Retinal pigment epithelial cell (primary cell): ENCODE measurements around the gene HS1BP3.

Source experiments
- DNase-seq: peaks from one replicate; pipeline ENCODE4 v3.0.0-alpha.2; 2010; ENCODE audit warnings: low read depth
- H3K4me3 ChIP-seq: 2 replicates; pipeline ENCODE4 v1.5.1; 2011; ENCODE audit warnings: mild to moderate bottlenecking, low read length, control low read depth, moderate library complexity
- TF ChIP-seq, protein P1 (sequence below): conservative IDR thresholded peaks from 2 replicates; pipeline ENCODE4 v1.5.1; 2011; ENCODE audit warnings: low read depth, low read length, control low read depth, inconsistent platforms

Gene HS1BP3

DNA sequence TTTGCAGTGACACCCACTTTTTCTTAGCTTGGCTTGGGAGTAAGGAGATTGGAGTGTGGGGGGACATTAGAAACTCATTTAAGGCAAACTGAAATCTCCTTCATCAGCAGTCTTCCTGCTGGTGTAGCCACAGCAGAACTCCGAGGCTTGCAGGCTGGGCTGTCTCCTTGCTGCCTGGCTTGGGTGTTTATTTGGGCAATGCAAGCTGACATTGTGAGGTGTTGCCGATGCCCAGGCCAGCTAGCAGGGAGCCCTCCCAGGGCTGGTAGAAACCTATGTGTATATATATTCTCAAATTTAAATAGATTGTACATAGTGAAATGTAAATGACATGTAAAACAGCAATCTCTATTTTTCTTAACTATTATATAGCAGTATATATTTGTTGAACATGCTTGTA lies 27.9 kb upstream of the HS1BP3 start:
- TF ChIP-seq, protein P1, sequence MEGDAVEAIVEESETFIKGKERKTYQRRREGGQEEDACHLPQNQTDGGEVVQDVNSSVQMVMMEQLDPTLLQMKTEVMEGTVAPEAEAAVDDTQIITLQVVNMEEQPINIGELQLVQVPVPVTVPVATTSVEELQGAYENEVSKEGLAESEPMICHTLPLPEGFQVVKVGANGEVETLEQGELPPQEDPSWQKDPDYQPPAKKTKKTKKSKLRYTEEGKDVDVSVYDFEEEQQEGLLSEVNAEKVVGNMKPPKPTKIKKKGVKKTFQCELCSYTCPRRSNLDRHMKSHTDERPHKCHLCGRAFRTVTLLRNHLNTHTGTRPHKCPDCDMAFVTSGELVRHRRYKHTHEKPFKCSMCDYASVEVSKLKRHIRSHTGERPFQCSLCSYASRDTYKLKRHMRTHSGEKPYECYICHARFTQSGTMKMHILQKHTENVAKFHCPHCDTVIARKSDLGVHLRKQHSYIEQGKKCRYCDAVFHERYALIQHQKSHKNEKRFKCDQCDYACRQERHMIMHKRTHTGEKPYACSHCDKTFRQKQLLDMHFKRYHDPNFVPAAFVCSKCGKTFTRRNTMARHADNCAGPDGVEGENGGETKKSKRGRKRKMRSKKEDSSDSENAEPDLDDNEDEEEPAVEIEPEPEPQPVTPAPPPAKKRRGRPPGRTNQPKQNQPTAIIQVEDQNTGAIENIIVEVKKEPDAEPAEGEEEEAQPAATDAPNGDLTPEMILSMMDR, result no peak
- H3K4me3 ChIP-seq, result no peak overlapping the region
- no peak for DNase-seq

DNA sequence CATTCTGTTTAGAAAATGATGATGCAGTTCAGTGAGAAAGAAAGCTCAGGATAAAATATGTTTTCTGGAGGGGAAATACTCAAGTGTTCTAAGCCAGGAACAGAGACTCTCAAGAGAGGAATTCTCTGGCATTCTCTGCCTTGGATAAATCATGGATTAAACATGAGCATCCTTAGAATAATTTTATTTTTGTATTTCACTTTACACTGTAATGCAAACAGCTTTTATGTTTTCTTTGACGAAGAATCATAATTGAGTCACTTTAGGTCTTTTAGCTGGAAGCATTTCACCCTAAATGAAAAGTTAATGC lies 27.1 kb upstream of the HS1BP3 start:
- H3K4me3 ChIP-seq, result no peak overlapping the region
- DNase-seq, result no peak
- TF ChIP-seq, protein P1, result no peak

DNA sequence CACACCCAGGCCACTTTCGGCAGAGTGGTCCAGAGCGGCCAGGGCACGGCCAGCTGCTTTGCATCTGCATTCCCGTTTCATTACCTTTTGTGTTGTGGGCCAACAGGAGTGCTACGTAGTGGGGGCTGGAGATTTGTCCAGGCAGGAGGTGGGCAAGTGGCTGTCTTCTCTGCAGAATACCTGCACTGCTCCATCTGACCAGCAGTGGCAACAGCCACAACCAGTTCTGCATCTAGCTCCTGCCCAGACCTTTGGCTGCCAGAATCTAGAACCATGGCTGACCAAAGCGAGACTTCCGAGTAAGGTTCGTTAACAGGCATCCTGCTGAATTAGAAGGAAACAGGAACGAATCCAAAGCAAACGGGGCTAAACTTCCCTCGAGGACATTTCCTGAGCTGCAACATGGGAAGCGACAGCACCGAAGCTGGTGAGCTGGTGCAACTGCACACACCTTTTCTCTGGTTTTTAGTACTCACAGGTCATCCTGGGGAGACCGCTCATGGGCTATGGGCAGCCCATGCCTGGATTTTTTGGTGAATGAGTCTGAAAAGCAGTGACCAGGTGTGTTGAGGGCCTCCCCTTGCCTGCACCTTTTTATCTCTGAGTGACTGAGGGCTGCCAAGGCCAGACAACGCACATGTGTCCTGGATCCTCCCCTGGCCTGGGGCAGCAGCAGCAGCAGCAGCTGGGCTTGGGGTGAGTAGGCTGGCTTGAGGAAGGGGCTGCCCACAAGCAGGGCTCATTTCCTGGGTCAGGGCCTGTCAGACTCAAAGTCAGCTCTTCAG lies 26.6 kb upstream of the HS1BP3 start:
- no peak for DNase-seq
- H3K4me3 ChIP-seq, result no peak overlapping the region
- TF ChIP-seq, protein P1, result peak; percentile 24

DNA sequence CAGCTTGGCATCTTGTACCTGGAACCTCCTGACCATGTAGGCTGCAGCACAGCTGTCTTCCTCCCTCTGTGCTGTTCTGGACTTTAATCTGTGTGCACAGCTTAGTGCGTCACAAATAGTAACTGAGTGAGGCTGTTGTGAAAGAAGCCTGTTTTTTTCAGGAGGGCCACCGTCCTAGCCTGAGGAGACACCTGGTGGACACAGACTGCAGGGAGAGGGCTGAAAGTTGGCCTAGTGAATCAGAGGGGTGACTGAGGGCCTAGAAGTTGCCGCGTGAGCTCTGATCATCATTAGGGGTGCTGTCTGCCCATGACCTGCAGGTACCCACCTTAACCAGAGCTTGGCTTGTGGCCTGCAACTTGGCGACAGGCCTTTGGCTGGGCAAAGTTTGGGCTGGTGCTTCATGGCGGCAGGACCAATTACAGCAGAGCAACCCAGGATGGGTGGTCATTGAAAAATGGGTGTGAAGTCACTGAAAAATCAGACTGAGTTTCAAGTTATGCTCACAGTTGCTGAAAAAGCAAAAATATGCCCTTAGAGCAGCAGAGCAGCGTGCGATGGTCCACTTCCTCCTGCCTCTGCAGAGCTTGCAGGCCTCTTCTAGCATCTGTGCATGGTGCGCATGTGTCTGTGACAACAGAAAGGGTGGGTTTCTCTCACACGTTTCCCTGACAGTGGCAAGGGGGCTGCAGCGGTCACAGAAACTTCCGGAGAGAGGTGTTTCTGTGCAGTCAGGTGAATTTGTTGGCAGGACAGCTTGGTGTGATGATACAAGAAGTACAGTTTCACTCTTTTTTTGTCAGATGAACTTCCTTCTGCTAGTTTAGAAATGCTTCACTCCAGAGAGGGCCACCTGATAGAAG lies 25.7 kb upstream of the HS1BP3 start:
- H3K4me3 ChIP-seq, result no peak overlapping the region
- TF ChIP-seq, protein P1, result peak; percentile 25
- no peak for DNase-seq

DNA sequence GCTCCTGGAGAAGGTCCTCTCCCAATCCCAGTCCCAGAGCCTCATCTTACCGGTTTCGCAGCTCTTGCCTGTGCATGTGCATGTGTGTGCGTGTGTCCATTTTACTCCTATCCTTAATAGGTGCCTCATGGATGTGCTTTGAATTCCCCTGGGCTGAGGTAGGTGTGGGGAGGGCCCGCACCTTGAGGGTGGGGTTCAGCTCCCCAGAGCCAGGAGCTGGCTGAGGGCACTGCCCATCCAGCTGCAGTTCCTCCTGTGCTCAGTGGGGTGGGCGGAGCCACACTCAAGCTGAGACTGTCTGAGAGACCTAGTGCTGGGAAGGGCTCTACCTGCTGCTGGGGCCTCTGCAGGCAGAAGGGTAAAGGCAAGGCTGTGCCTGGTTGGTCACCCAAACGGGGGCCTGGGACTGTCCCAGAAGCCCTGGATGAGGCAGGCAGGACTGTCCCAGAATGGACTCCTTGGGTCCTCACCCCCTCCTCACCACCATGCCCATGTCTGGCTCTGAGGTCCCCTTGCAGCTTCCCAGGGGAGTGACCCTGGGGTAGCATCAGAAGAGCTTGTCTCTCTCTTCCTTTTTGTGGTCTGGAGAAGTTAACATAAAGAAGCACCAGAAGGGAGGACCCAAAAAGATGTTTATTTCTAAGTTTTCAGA lies 24.9 kb upstream of the HS1BP3 start:
- no peak overlapping the region for H3K4me3 ChIP-seq
- no peak for DNase-seq
- TF ChIP-seq, protein P1, result no peak

DNA sequence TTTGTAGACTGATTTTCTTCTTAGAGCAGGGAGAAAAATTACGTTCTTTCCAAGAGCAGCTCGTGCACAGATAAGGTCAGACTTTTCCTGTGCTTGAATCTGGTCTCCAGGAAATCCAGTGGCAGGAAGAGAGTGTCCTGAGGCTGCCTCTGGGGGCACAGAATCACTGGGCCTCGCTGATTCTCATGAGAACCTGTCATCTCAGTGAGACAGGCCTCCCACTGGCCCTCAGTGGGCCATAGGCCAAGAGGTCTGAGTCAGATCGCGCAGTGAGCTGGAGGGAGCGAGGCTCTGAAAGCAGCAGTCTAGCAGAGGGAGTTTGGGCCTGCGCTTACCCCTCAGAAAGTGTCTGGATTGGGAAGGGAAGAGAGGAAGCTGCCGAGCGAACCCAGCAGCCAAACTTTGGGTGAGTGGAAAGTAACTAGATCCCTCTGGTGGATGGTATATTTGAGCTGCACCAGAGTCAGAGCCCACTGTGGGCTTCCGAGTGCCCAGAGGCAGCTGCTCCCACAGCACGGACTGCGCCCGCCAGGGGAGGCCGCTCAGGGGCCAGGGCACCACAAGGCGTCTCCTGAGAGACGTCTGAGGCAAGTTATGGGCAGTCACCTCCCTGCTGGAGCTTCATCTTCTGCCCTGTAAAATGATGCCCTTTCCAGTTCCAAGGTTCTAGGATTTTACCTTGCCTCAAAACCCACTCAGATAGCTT lies 24.2 kb upstream of the HS1BP3 start:
- no peak overlapping the region for H3K4me3 ChIP-seq
- DNase-seq, result peak; percentile 36
- TF ChIP-seq, protein P1, result no peak
